HG03196 (cell line): ENCODE measurements around the gene BCL7C.
"Not testable (repeated sequence)": the region's sequence is repeated elsewhere in the genome, so short reads cannot be mapped to it uniquely, and the experiment has no call there.

Experiments
- ATAC-seq: cut with Tn5 transposase; IDR thresholded peaks from one replicate; pipeline ENCODE4 v1.9.1; 2021; ENCODE audit not compliant: unreplicated experiment

The BCL7C gene

GRCh38 chr16:30893744-30894539 is at the start of gene BCL7C:
Gene BCL7C, minus strand, starts transcription at chr16:30894077. Its CDS starts 133 bp downstream, at chr16:30893944.
- peak; percentile 67 for ATAC-seq

GRCh38 chr16:30942426-30942806 is 48.5 kb upstream of the BCL7C start:
- ATAC-seq, result no peak

- peak; percentile 84 for ATAC-seq
Measured at GRCh38 chr16:30941600-30942425, 47.9 kb upstream of the BCL7C start.

GRCh38 chr16:30939571-30939970 is 45.7 kb upstream of the BCL7C start:
- ATAC-seq, result not testable (repeated sequence)

- no peak for ATAC-seq
Measured at GRCh38 chr16:30937692-30938091, 43.8 kb upstream of the BCL7C start.

GRCh38 chr16:30934827-30935557 is 41.1 kb upstream of the BCL7C start:
- no peak for ATAC-seq

GRCh38 chr16:30931068-30931650 is 37.3 kb upstream of the BCL7C start:
- ATAC-seq, result no peak

- no peak for ATAC-seq
Measured at GRCh38 chr16:30930160-30930571, 36.3 kb upstream of the BCL7C start.

- no peak for ATAC-seq
Measured at GRCh38 chr16:30929167-30929566, 35.3 kb upstream of the BCL7C start.

GRCh38 chr16:30928390-30928789 is 34.5 kb upstream of the BCL7C start:
- ATAC-seq, result no peak

- ATAC-seq, result no peak
Measured at GRCh38 chr16:30927789-30928378, 34.0 kb upstream of the BCL7C start.

GRCh38 chr16:30926937-30927788 is 33.3 kb upstream of the BCL7C start:
- no peak for ATAC-seq

GRCh38 chr16:30925995-30926811 is 32.3 kb upstream of the BCL7C start:
- no peak for ATAC-seq

GRCh38 chr16:30925632-30925987 is 31.7 kb upstream of the BCL7C start:
- no peak for ATAC-seq

GRCh38 chr16:30924913-30925631 is 31.2 kb upstream of the BCL7C start:
- ATAC-seq, result no peak

GRCh38 chr16:30924076-30924912 is 30.4 kb upstream of the BCL7C start:
- ATAC-seq, result no peak

GRCh38 chr16:30923554-30924075 is 29.7 kb upstream of the BCL7C start, which contains the start of gene FBXL19:
Gene FBXL19, plus strand, starts transcription at chr16:30923572. Its CDS starts 2,183 bp downstream, at chr16:30925755.
- ATAC-seq, result no peak
